ENCODE data around the gene CEBPA.

Gene CEBPA

GRCh38 chr19:33304760-33305647 lies 2.7 kb upstream of the CEBPA start:
- no peaks in the 10 kb centered on the region for H3F3A ChIP-seq (ENCODE audit: insufficient read depth, low read length)
- no peak overlapping the region for H3K27ac ChIP-seq (ENCODE audit: low read length)
- no peak overlapping the region for H3K4me3 ChIP-seq (ENCODE audit: low read length)
- no peak for DNase-seq
- no peak overlapping the region for H3K4me2 ChIP-seq (ENCODE audit: low read depth, low read length)
- no peaks in the 10 kb centered on the region for H3K9me2 ChIP-seq (replicated peaks; ENCODE audit: insufficient read depth, low read length)
- no peaks in the 10 kb centered on the region for H3K36me3 ChIP-seq (replicated peaks; ENCODE audit: insufficient read depth, low read length)
- H3K79me2 ChIP-seq (ENCODE audit: low read length): no peaks in the 10 kb centered on the region
- H3K4me1 ChIP-seq (ENCODE audit: low read length): no peaks in the 10 kb centered on the region
- no peaks in the 10 kb centered on the region for H3K9me3 ChIP-seq (replicated peaks; ENCODE audit: insufficient read depth, low read length)
- H3K9ac ChIP-seq (ENCODE audit: low read length): no peak overlapping the region
- H4K20me1 ChIP-seq (ENCODE audit: insufficient read depth, low read length): no peaks in the 10 kb centered on the region
- TF ChIP-seq EZH2 (optimal IDR thresholded peaks at IDR 0.05; ENCODE audit: low read depth, low read length): no peak
- TF ChIP-seq, protein P1, sequence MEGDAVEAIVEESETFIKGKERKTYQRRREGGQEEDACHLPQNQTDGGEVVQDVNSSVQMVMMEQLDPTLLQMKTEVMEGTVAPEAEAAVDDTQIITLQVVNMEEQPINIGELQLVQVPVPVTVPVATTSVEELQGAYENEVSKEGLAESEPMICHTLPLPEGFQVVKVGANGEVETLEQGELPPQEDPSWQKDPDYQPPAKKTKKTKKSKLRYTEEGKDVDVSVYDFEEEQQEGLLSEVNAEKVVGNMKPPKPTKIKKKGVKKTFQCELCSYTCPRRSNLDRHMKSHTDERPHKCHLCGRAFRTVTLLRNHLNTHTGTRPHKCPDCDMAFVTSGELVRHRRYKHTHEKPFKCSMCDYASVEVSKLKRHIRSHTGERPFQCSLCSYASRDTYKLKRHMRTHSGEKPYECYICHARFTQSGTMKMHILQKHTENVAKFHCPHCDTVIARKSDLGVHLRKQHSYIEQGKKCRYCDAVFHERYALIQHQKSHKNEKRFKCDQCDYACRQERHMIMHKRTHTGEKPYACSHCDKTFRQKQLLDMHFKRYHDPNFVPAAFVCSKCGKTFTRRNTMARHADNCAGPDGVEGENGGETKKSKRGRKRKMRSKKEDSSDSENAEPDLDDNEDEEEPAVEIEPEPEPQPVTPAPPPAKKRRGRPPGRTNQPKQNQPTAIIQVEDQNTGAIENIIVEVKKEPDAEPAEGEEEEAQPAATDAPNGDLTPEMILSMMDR (IDR thresholded peaks at IDR 0.05; ENCODE audit: low read length): no peak
- TF ChIP-seq EZH2phosphoT487 (IDR thresholded peaks at IDR 0.05; ENCODE audit: low read length): no peak
- H2AFZ ChIP-seq (ENCODE audit: low read length): no peak overlapping the region
- peaks cover 53% of the 10 kb centered on the region for H3K27me3 ChIP-seq (replicated peaks; ENCODE audit: insufficient read depth, low read length)

DNA sequence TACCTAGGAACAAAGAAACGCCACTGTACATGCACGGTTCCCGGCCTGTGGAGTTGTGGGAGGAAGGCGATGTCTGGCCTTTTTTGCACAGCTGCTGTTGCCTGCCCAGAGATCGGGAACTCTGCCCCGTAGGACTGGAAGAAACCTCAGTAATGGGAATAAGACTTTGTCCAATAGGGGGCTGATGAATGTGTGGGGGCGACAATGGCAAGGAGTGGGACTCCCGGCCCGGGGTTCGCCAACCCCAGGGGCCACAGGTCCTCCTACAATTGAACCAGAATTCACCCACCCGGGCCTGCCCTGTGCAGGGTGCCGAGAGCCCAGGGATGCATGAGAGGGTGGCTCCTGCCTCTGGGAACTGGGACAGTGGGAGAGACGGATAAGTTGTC lies 2.0 kb upstream of the CEBPA start:
- Histone ChIP-seq H3K27ac (ENCODE audit: low read length) (no peak overlapping the region), H2AFZ (ENCODE audit: low read length) (no peak overlapping the region), H3F3A (ENCODE audit: insufficient read depth, low read length) (no peaks in the 10 kb centered on the region), H4K20me1 (ENCODE audit: insufficient read depth, low read length) (no peaks in the 10 kb centered on the region), H3K79me2 (ENCODE audit: low read length) (no peaks in the 10 kb centered on the region), H3K27me3 (replicated peaks; ENCODE audit: insufficient read depth, low read length) (peaks cover 52% of the 10 kb centered on the region), H3K4me2 (ENCODE audit: low read depth, low read length) (no peak overlapping the region), H3K9me3 (replicated peaks; ENCODE audit: insufficient read depth, low read length) (no peaks in the 10 kb centered on the region), H3K9ac (ENCODE audit: low read length) (no peak overlapping the region), H3K4me3 (ENCODE audit: low read length) (no peak overlapping the region), H3K9me2 (replicated peaks; ENCODE audit: insufficient read depth, low read length) (no peaks in the 10 kb centered on the region), H3K4me1 (ENCODE audit: low read length) (no peaks in the 10 kb centered on the region), H3K36me3 (replicated peaks; ENCODE audit: insufficient read depth, low read length) (no peaks in the 10 kb centered on the region)
- no peak for DNase-seq
- TF ChIP-seq, protein P1 (IDR thresholded peaks at IDR 0.05; ENCODE audit: low read length): no peak
- no peak for TF ChIP-seq EZH2 (optimal IDR thresholded peaks at IDR 0.05; ENCODE audit: low read depth, low read length)

GRCh38 chr19:33303791-33304345 lies 1.5 kb upstream of the CEBPA start:
- peaks cover 52% of the 10 kb centered on the region for H3K27me3 ChIP-seq (replicated peaks; ENCODE audit: insufficient read depth, low read length)
- no peaks in the 10 kb centered on the region for H3K4me1 ChIP-seq (ENCODE audit: low read length)
- no peak overlapping the region for H3K4me3 ChIP-seq (ENCODE audit: low read length)
- no peak for TF ChIP-seq EZH2 (optimal IDR thresholded peaks at IDR 0.05; ENCODE audit: low read depth, low read length)
- TF ChIP-seq, protein P1 (IDR thresholded peaks at IDR 0.05; ENCODE audit: low read length): no peak
- no peak for TF ChIP-seq EZH2phosphoT487 (IDR thresholded peaks at IDR 0.05; ENCODE audit: low read length)
- H2AFZ ChIP-seq (ENCODE audit: low read length): no peak overlapping the region
- H3K27ac ChIP-seq (ENCODE audit: low read length): no peak overlapping the region
- no peaks in the 10 kb centered on the region for H3K79me2 ChIP-seq (ENCODE audit: low read length)
- no peaks in the 10 kb centered on the region for H3K9me3 ChIP-seq (replicated peaks; ENCODE audit: insufficient read depth, low read length)
- no peaks in the 10 kb centered on the region for H3K9me2 ChIP-seq (replicated peaks; ENCODE audit: insufficient read depth, low read length)
- H4K20me1 ChIP-seq (ENCODE audit: insufficient read depth, low read length): no peaks in the 10 kb centered on the region
- H3K4me2 ChIP-seq (ENCODE audit: low read depth, low read length): no peak overlapping the region
- no peaks in the 10 kb centered on the region for H3F3A ChIP-seq (ENCODE audit: insufficient read depth, low read length)
- no peak overlapping the region for H3K9ac ChIP-seq (ENCODE audit: low read length)
- DNase-seq: no peak
- no peaks in the 10 kb centered on the region for H3K36me3 ChIP-seq (replicated peaks; ENCODE audit: insufficient read depth, low read length)
